Suprapubic skin (tissue), 3 donors: Measurements from ENCODE around the gene KDELR3.

ENCODE experiments used
- POLR2AphosphoS5 ChIP-seq, 3 donors: sonication (generic); formaldehyde crosslinking; IDR thresholded peaks; one replicate each; pipeline ENCODE4 v1.6.1; 2017; ENCODE audit warnings: antibody characterized with exemption in 3 of 3
- TF ChIP-seq, protein P1 (sequence below), 2 donors: fragments of 200-600 bp in 1 of 2; fragments of 450-650 bp in 1 of 2; sonication (generic) in 1 of 2; IDR thresholded peaks; one replicate each; pipeline ENCODE4 v1.5.1; 2016 to 2019; ENCODE audit warnings: antibody characterized with exemption in 2 of 2, mild to moderate bottlenecking in 1 of 2, moderate library complexity in 1 of 2

DNA sequence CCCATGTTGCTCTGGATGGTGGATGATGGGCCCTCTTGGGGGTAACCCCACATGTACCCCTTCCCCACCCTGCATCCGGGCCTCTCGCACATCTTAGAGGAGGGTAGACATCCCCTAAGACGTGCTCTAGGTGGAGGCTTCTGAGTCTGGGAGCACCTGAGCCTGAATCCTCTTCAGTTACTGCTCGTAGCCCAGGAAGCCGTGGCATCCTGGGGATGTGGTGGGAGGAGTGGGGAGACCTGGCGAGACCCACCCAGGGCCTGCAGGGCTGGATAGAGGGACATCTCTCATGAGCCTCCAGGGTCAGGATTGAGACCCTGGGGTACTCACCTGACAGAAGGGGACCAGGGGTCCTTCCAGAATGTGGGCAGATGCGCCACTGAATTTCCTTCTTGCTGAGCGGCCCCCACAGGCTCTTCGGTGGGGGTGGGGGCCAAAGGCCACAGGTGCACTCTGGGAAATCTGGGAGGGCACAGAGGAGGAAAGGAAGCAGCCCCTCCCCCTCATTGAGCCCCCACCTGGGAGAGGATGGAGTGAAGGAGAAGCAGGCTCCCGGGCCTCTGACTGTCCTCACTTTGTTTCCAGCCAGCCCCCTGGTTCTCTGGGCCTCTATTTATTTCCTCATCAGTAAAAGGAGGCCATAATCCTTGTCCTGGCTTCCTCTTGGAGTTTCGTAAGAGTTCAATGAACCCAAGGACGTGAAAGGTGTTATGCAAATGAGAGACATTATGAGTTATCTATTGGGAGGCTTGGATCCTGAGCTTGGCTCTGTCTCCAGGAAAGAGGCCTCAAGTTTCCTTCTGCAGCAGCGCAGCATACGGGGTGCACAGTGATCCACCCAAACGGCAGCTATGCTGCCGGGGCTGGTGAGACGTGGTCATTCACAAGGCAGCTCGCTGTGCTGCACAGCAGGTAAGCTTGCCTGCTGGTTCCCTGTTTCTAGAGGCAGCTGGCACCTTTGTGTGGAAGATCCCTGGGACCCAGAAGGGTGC lies 44.1 kb upstream of the KDELR3 start:
- TF ChIP-seq, protein P1, sequence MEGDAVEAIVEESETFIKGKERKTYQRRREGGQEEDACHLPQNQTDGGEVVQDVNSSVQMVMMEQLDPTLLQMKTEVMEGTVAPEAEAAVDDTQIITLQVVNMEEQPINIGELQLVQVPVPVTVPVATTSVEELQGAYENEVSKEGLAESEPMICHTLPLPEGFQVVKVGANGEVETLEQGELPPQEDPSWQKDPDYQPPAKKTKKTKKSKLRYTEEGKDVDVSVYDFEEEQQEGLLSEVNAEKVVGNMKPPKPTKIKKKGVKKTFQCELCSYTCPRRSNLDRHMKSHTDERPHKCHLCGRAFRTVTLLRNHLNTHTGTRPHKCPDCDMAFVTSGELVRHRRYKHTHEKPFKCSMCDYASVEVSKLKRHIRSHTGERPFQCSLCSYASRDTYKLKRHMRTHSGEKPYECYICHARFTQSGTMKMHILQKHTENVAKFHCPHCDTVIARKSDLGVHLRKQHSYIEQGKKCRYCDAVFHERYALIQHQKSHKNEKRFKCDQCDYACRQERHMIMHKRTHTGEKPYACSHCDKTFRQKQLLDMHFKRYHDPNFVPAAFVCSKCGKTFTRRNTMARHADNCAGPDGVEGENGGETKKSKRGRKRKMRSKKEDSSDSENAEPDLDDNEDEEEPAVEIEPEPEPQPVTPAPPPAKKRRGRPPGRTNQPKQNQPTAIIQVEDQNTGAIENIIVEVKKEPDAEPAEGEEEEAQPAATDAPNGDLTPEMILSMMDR (IDR thresholded peaks at IDR 0.05): no peak
- no peak for TF ChIP-seq POLR2AphosphoS5 (IDR thresholded peaks at IDR 0.05)
